Lower leg skin (tissue), 3 donors: ENCODE data around the gene RAB27B.

ENCODE experiments used
- CTCF ChIP-seq, 3 donors: fragments of 450-650 bp; IDR thresholded peaks; one replicate each; pipeline ENCODE4 v1.5.1; 2016; ENCODE audit warnings: antibody characterized with exemption in 3 of 3, mild to moderate bottlenecking in 3 of 3, moderate library complexity in 2 of 3
- POLR2A ChIP-seq, 2 donors: fragments of 450-650 bp; IDR thresholded peaks; one replicate each; pipeline ENCODE4 v1.6.1; 2016 to 2017; ENCODE audit warnings: antibody characterized with exemption in 2 of 2, mild to moderate bottlenecking in 1 of 2, moderate library complexity in 1 of 2

GRCh38 chr18:54824761-54825160 is 3.5 kb upstream of the RAB27B start:
- no peak for TF ChIP-seq CTCF (IDR thresholded peaks at IDR 0.05)
- no peak for TF ChIP-seq POLR2A (IDR thresholded peaks at IDR 0.05)
